ENCODE results near the gene NEXMIF.

DNA sequence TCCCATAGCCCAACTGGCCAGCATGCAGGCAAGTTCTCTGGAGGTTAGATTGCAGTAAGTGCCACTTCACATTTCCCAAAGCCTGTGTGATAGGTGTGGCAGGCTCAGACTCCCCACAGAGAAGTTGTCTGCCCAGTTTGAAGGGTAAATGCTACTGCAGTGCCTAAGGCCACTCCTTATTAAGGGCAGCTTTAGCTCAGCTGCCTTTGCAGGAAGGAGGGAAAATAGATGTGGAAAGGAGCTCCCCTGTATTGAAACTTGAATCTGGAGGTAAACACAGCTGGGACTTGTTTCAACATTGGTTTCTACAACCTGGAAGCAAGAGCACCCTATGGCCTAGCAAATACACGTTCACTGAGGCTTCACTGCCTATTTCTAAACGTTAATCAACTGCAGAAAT lies 22.4 kb downstream of the NEXMIF start:
- TF ChIP-seq, protein P1, sequence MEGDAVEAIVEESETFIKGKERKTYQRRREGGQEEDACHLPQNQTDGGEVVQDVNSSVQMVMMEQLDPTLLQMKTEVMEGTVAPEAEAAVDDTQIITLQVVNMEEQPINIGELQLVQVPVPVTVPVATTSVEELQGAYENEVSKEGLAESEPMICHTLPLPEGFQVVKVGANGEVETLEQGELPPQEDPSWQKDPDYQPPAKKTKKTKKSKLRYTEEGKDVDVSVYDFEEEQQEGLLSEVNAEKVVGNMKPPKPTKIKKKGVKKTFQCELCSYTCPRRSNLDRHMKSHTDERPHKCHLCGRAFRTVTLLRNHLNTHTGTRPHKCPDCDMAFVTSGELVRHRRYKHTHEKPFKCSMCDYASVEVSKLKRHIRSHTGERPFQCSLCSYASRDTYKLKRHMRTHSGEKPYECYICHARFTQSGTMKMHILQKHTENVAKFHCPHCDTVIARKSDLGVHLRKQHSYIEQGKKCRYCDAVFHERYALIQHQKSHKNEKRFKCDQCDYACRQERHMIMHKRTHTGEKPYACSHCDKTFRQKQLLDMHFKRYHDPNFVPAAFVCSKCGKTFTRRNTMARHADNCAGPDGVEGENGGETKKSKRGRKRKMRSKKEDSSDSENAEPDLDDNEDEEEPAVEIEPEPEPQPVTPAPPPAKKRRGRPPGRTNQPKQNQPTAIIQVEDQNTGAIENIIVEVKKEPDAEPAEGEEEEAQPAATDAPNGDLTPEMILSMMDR (IDR thresholded peaks at IDR 0.05): no peak
- no peak for TF ChIP-seq ZFX (IDR thresholded peaks at IDR 0.05; ENCODE audit: borderline replicate concordance)
